H1 (cell line): ENCODE data around the gene SLC39A9. TPM values are rescaled to one million over a fixed set of nuclear protein-coding genes. Genes with fewer than 3 reads are reported as not detected.

Experiments
- CTCF ChIA-PET: fragments of 300-600 bp; sonication (Branson Sonifier 250); formaldehyde crosslinking; loops from one replicate; lab custom pipeline; 2021; ENCODE audit not compliant: partially characterized antibody; lab: Charles Lee
- POLR2A ChIA-PET: fragments of 300-600 bp; sonication (Branson Sonifier 250); formaldehyde crosslinking; loops from one replicate; lab custom pipeline; 2021; ENCODE audit warnings: inconsistent platforms; ENCODE audit not compliant: partially characterized antibody; lab: Charles Lee
- DNase-seq, 2 experiments: peaks; one replicate each; pipeline versions ENCODE4 v3.0.0 to v3.0.0-alpha.2; 2010 to 2022; ENCODE audit warnings: low spot score in 2 of 2, low read depth in 1 of 2, mixed read lengths in 1 of 2
- FAIRE-seq: peaks from 2 replicates; lab custom pipeline; 2011; peaks lifted over from hg19 to GRCh38; lab: Jason Lieb, UNC
- H2AFZ ChIP-seq: 2 replicates; pipeline ENCODE4 v1.8.1; 2012; ENCODE audit warnings: low read length, inconsistent platforms
- H2AK5ac ChIP-seq: 2 replicates; pipeline ENCODE4 v1.6.1; 2013; ENCODE audit warnings: low read depth, low read length
- H2BK120ac ChIP-seq: replicated peaks from 2 replicates; pipeline ENCODE3; 2013; ENCODE audit warnings: low read depth, low read length, inconsistent platforms
- H2BK12ac ChIP-seq: 2 replicates; pipeline ENCODE4 v1.6.1; 2013; ENCODE audit warnings: low read depth, low read length
- H2BK15ac ChIP-seq: 2 replicates; pipeline ENCODE4 v1.6.1; 2013; ENCODE audit warnings: low read length
- H2BK20ac ChIP-seq: 2 replicates; pipeline ENCODE4 v1.6.1; 2013; ENCODE audit warnings: low read length
- H2BK5ac ChIP-seq: 2 replicates; pipeline ENCODE4 v1.6.1; 2013; ENCODE audit warnings: low read depth, low read length
- H3K14ac ChIP-seq: 2 replicates; pipeline ENCODE4 v1.6.1; 2013; ENCODE audit warnings: inconsistent platforms; ENCODE audit not compliant: insufficient read length
- H3K18ac ChIP-seq: 2 replicates; pipeline ENCODE4 v1.6.1; 2013; ENCODE audit warnings: low read length; ENCODE audit errors: extremely low read depth
- H3K23ac ChIP-seq: 2 replicates; pipeline ENCODE4 v1.6.1; 2013; ENCODE audit warnings: inconsistent platforms; ENCODE audit not compliant: insufficient read length
- H3K23me2 ChIP-seq: 2 replicates; pipeline ENCODE4 v1.6.1; 2013; ENCODE audit warnings: low read depth, low read length
- H3K27ac ChIP-seq: 2 replicates; pipeline ENCODE4 v1.6.1; 2011; ENCODE audit warnings: low read depth, low read length, inconsistent platforms
- H3K27me3 ChIP-seq, 4 experiments: replicated peaks in 1 of 4; 1 replicate in 1 of 4; 2 replicates in 3 of 4; pipeline versions ENCODE4 v1.6.1 to v1.8.1; 2011 to 2013; ENCODE audit warnings: low read length in 3 of 4, mild to moderate bottlenecking in 3 of 4, inconsistent platforms in 2 of 4, mixed read lengths in 2 of 4, moderate library complexity in 1 of 4; ENCODE audit not compliant: control insufficient read depth in 3 of 4, insufficient read depth in 3 of 4; ENCODE audit errors: extremely low read depth in 1 of 4
- H3K36me3 ChIP-seq, 4 experiments: 2 replicates each; pipeline versions ENCODE4 v1.6.1 to v1.8.1; 2011 to 2013; ENCODE audit warnings: mild to moderate bottlenecking in 4 of 4, low read length in 3 of 4, moderate library complexity in 2 of 4, control low read depth in 1 of 4, inconsistent platforms in 1 of 4; ENCODE audit not compliant: insufficient read depth in 4 of 4, control insufficient read depth in 2 of 4
- H3K4ac ChIP-seq: replicated peaks from 2 replicates; pipeline ENCODE3; 2013; ENCODE audit warnings: low read length, low read depth, mixed read lengths, inconsistent platforms; ENCODE audit not compliant: insufficient read length
- H3K4me1 ChIP-seq, 4 experiments: replicated peaks in 1 of 4; 1 replicate in 1 of 4; 2 replicates in 3 of 4; pipeline versions ENCODE4 v1.6.1 to v1.8.1; 2011 to 2013; ENCODE audit warnings: low read length in 3 of 4, inconsistent platforms in 2 of 4, mixed read lengths in 1 of 4; ENCODE audit not compliant: insufficient read depth in 4 of 4, control insufficient read depth in 3 of 4
- H3K4me2 ChIP-seq, 2 experiments: 2 replicates each; pipeline versions ENCODE4 v1.6.1 to v1.8.1; 2011 to 2013; ENCODE audit warnings: low read depth in 2 of 2, low read length in 2 of 2, control low read depth in 1 of 2, inconsistent platforms in 1 of 2, mild to moderate bottlenecking in 1 of 2; ENCODE audit not compliant: insufficient read depth in 1 of 2
- H3K4me3 ChIP-seq, 4 experiments: fragments of 200-600, 300-600 bp in 1 of 4; sonication (generic), shearing (Covaris generic), sonication (Bioruptor Twin) in 1 of 4; 2 replicates each; pipeline versions ENCODE4 v1.5.1 to v1.8.1; 2011 to 2016; ENCODE audit warnings: low read length in 4 of 4, low read depth in 3 of 4, control low read depth in 2 of 4, inconsistent platforms in 2 of 4, mild to moderate bottlenecking in 2 of 4, mixed read lengths in 1 of 4, moderate library complexity in 1 of 4; ENCODE audit not compliant: insufficient read depth in 2 of 4; ENCODE audit errors: extremely low read depth in 1 of 4
- H3K56ac ChIP-seq: replicated peaks from 2 replicates; pipeline ENCODE3; 2013; ENCODE audit warnings: low read depth, mild to moderate bottlenecking, mixed read lengths, low read length, inconsistent platforms; ENCODE audit not compliant: insufficient read length
- H3K79me1 ChIP-seq: 2 replicates; pipeline ENCODE4 v1.6.1; 2013; ENCODE audit warnings: low read depth, low read length, control low read depth
- H3K79me2 ChIP-seq, 2 experiments: 2 replicates each; pipeline versions ENCODE4 v1.6.1 to v1.8.1; 2012 to 2013; ENCODE audit warnings: low read length in 2 of 2, mild to moderate bottlenecking in 2 of 2, inconsistent platforms in 1 of 2; ENCODE audit not compliant: insufficient read depth in 2 of 2, control insufficient read depth in 1 of 2
- H3K9ac ChIP-seq, 4 experiments: replicated peaks in 1 of 4; 1 replicate in 1 of 4; 2 replicates in 3 of 4; pipeline versions ENCODE4 v1.6.1 to v1.8.1; 2011 to 2013; ENCODE audit warnings: low read depth in 3 of 4, low read length in 3 of 4, control low read depth in 2 of 4, mild to moderate bottlenecking in 2 of 4, moderate library complexity in 2 of 4, inconsistent platforms in 1 of 4; ENCODE audit errors: extremely low read depth in 1 of 4
- H3K9me3 ChIP-seq, 2 experiments: 2 replicates each; pipeline versions ENCODE4 v1.6.1 to v1.8.1; 2012 to 2013; ENCODE audit warnings: mild to moderate bottlenecking in 2 of 2, moderate library complexity in 2 of 2, control low read depth in 1 of 2, inconsistent platforms in 1 of 2, low read depth in 1 of 2, low read length in 1 of 2, mixed read lengths in 1 of 2; ENCODE audit not compliant: insufficient read depth in 2 of 2
- H4K20me1 ChIP-seq, 2 experiments: replicated peaks in 1 of 2; 2 replicates each; pipeline versions ENCODE3 to v1.8.1; 2011 to 2013; ENCODE audit warnings: inconsistent platforms in 2 of 2, low read length in 2 of 2, mild to moderate bottlenecking in 1 of 2; ENCODE audit not compliant: insufficient read depth in 2 of 2, control insufficient read depth in 1 of 2
- H4K5ac ChIP-seq: 2 replicates; pipeline ENCODE4 v1.6.1; 2013; ENCODE audit warnings: low read length, low read depth, mixed read lengths, inconsistent platforms; ENCODE audit not compliant: insufficient read length
- H4K8ac ChIP-seq: 2 replicates; pipeline ENCODE4 v1.8.0; 2013; ENCODE audit warnings: mild to moderate bottlenecking, moderate library complexity, low read length, inconsistent platforms; ENCODE audit not compliant: insufficient read depth; ENCODE audit errors: extremely low read depth
- H4K91ac ChIP-seq: replicated peaks from 2 replicates; pipeline ENCODE3; 2013; ENCODE audit warnings: low read length, mixed read lengths, inconsistent platforms; ENCODE audit not compliant: insufficient read length
- POLR2A ChIP-seq, 2 experiments: IDR thresholded peaks; 1 replicate in 1 of 2; 2 replicates in 1 of 2; pipeline ENCODE4 v1.6.1; 2011; ENCODE audit warnings: low read depth in 2 of 2, low read length in 2 of 2, mild to moderate bottlenecking in 2 of 2; ENCODE audit errors: control extremely low read depth in 1 of 2
- WGBS, 2 experiments: shearing (Covaris generic) in 1 of 2; methylation state at CpG; one replicate each; pipeline versions ENCODE4 v1.1.6 to v1.1.7; 2013 to 2015; ENCODE audit warnings: low lambda C conversion rate in 2 of 2, mixed read lengths in 2 of 2, inconsistent platforms in 1 of 2, low coverage in 1 of 2, missing lambda C conversion rate in 1 of 2; ENCODE audit not compliant: insufficient replicate concordance in 2 of 2, insufficient coverage in 1 of 2, insufficient read length in 1 of 2; ENCODE audit errors: extremely low coverage in 1 of 2, missing lambda C conversion rate in 1 of 2; 5-methylcytosine and 5-hydroxymethylcytosine counted together
- polyA plus RNA-seq, 7 experiments: library from polyadenylated mRNA; depleted of rRNA in 3 of 7; stranded (reverse) in 5 of 7; unstranded in 2 of 7; fragments of >200 nt in 5 of 7; fragments of 200-250 nt in 2 of 7; gene quantifications; 1 replicate in 5 of 7; 2 replicates in 1 of 7; 4 replicates in 1 of 7; pipeline versions ENCODE4 v1.2.1 to v1.2.3, GENCODE V29; 2011 to 2013; ENCODE audit warnings: missing spikeins in 2 of 7, mixed read lengths in 2 of 7
- total RNA-seq: library from RNA; stranded (reverse); fragmentation: NEBNext Ultra II Directional; extraction: Animal tissue kit (Norgen Biotek cat#: 25700); gene quantifications from 2 replicates; pipeline ENCODE4 v1.2.1, GENCODE V29; 2021
- TF ChIP-seq, protein P1 (sequence below): IDR thresholded peaks from 2 replicates; pipeline ENCODE4 v1.6.1; 2011; ENCODE audit warnings: low read length, improper control_type of control experiment

SLC39A9 gene
- total and polyA plus RNA-seq, 2 of the 8 experiments (the other 6 are each of a cell fraction or from before 2014, with no cell fraction given), result 31.0 to 44.2 TPM

DNA sequence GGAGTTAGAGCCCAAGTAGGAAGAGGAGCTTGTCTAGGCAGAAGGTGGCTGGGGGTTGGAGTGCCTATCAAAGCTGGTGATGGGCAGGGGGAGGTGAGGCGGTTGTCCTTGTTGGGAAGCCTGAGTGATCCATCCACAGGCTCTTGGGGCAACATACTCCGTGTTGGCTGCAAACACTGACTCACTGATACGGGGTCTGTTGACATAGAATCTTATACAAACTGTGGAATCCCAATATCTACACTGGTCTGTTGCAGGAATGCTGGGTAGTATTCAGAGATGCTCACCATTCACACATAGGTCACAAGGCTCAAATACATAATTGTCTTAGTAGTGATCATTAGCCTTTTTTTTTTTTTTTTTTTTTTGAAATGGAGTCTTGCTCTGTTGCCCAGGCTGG lies 26.3 kb upstream of the SLC39A9 start:
- Histone ChIP-seq H4K20me1 (peaks cover 1 to 3% of the 10 kb centered on the region in 2 experiments), H3K79me2 (no peaks in the 10 kb centered on the region), H2AK5ac (no peak overlapping the region), H3K56ac (no peak overlapping the region), H2AFZ (no peak overlapping the region), H2BK120ac (no peak overlapping the region), H4K8ac (no peak overlapping the region), H3K27me3 (no peaks in the 10 kb centered on the region), H2BK15ac (no peak overlapping the region), H3K36me3 (peaks cover 0 to 16% (median 10%) of the 10 kb centered on the region in 4 experiments; a peak in 6 of 8 replicates), H3K23me2 (no peaks in the 10 kb centered on the region), H3K18ac (no peak overlapping the region), H2BK5ac (no peak overlapping the region), H2BK12ac (no peak overlapping the region)
- CTCF ChIA-PET, result interaction anchor here (1.5 to 1.8 kb wide), 2 partner anchors 15 to 88 kb away, joined by 4 to 5 read pairs; no protein-coding TSS in a partner anchor
- TF ChIP-seq, protein P1, sequence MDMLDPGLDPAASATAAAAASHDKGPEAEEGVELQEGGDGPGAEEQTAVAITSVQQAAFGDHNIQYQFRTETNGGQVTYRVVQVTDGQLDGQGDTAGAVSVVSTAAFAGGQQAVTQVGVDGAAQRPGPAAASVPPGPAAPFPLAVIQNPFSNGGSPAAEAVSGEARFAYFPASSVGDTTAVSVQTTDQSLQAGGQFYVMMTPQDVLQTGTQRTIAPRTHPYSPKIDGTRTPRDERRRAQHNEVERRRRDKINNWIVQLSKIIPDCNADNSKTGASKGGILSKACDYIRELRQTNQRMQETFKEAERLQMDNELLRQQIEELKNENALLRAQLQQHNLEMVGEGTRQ, result no peak
- no peak for TF ChIP-seq POLR2A (IDR thresholded peaks at IDR 0.05; ENCODE audit: control extremely low read depth in 1 of 2, low read depth in 2 of 2, low read length in 2 of 2)
- TF ChIP-seq, all 59 proteins: peak for 0
- H4K5ac ChIP-seq, result no peak overlapping the region
- no peak overlapping the region for H3K27ac ChIP-seq
- H3K23ac ChIP-seq, result no peak overlapping the region
- no peak overlapping the region for H3K4ac ChIP-seq
- no peaks in the 10 kb centered on the region for H3K9me3 ChIP-seq
- no peak overlapping the region for H4K91ac ChIP-seq
- H3K4me3 ChIP-seq, result no peak overlapping the region
- FAIRE-seq, result no peak
- H2BK20ac ChIP-seq, result no peak overlapping the region
- H3K4me2 ChIP-seq, result no peak overlapping the region
- H3K14ac ChIP-seq, result no peak overlapping the region
- 97% methylated on average over 3 of the region's 3 CpGs; no CpG with 5 or more reads in 1 of the 2 experiments for WGBS, 2 experiments
- no peaks in the 10 kb centered on the region for H3K4me1 ChIP-seq
- H3K9ac ChIP-seq, result no peak overlapping the region
- no peak for DNase-seq
- POLR2A ChIA-PET, result interaction anchor here (1.4 to 2.4 kb wide), 2 partner anchors 11 to 26 kb away, joined by 5 to 8 read pairs; partner anchors contain the start of genes ERH and SLC39A9
- no peaks in the 10 kb centered on the region for H3K79me1 ChIP-seq
